ENCODE data around the gene RXRA.

- TF ChIP-seq CTCF (IDR thresholded peaks at IDR 0.05) (no peak), POLR2A (IDR thresholded peaks at IDR 0.05) (no peak), POLR2AphosphoS5 (IDR thresholded peaks at IDR 0.05; ENCODE audit: insufficient read depth in 1 of 2, low read depth in 1 of 2) (no peak)
Observed at GRCh38 chr9:134291452-134291881, 34.8 kb upstream of the RXRA start.

Data from vagina (tissue), 2 donors.